HCT116 (cell line): ENCODE data around the gene OVOL3. TPM values are rescaled to one million over a fixed set of nuclear protein-coding genes. Genes with fewer than 3 reads are reported as not detected.

Experiments used
- ATAC-seq: fragments of 200-7000 bp; cut with Tn5 transposase; 2 replicates; pipeline ENCODE4 v1.9.1; 2020; ENCODE audit warnings: mild to moderate bottlenecking, moderate library complexity
- BruUV-seq: library from RNA; stranded (reverse); fragments of 400-500 nt; replicated peaks from 2 replicates; lab custom pipeline; 2021; lab: Mats Ljungman, UMichigan
- CTCF ChIA-PET: fragments of 300-600 bp; sonication (Branson Sonifier 250); formaldehyde crosslinking; loops from one replicate; lab custom pipeline; 2021; ENCODE audit warnings: antibody characterized with exemption; lab: Charles Lee
- POLR2A ChIA-PET: fragments of 300-600, 350-600 bp; sonication (Branson Sonifier 250); formaldehyde crosslinking; loops from one replicate; lab custom pipeline; 2021; ENCODE audit warnings: antibody characterized with exemption; lab: Charles Lee
- RAD21 ChIA-PET, 2 experiments: fragments of 300-600 bp; sonication (Branson Sonifier 250); formaldehyde crosslinking; loops; one replicate each; lab custom pipeline; 2023; ENCODE audit warnings: low total read pairs in 2 of 2; ENCODE audit not compliant: uncharacterized antibody in 2 of 2, unreplicated experiment in 2 of 2, low non-redundant PET in 1 of 2; lab: Charles Lee
- DNase-seq: peaks from one replicate; pipeline ENCODE4 v3.0.0-alpha.2; 2010; ENCODE audit warnings: low read depth, low spot score
- H2AFZ ChIP-seq: fragments of 200-600 bp; shearing (Covaris generic), sonication (generic); 2 replicates; pipeline ENCODE4 v1.6.1; 2017; ENCODE audit warnings: low read depth, mixed run types, mixed read lengths, antibody characterized with exemption, low read length; ENCODE audit not compliant: poor library complexity, severe bottlenecking
- H3K27ac ChIP-seq: 2 replicates; pipeline ENCODE4 v1.5.1; 2012; ENCODE audit warnings: low read depth, low read length
- H3K27me3 ChIP-seq: fragments of 200-600 bp; sonication (generic); 2 replicates; pipeline ENCODE4 v1.6.1; 2016; ENCODE audit warnings: mixed run types, low read length, mixed read lengths; ENCODE audit not compliant: insufficient read depth
- H3K36me3 ChIP-seq, 2 experiments: fragments of 200-500 bp in 1 of 2; fragments of 200-600 bp in 1 of 2; sonication (Bioruptor generic) in 1 of 2; sonication (generic) in 1 of 2; 2 replicates each; pipeline versions ENCODE4 v1.5.1 to v1.6.1; 2014 to 2016; ENCODE audit warnings: low read length in 2 of 2, inconsistent platforms in 1 of 2, mixed read lengths in 1 of 2, mixed run types in 1 of 2; ENCODE audit not compliant: insufficient read depth in 2 of 2, control insufficient read depth in 1 of 2
- H3K4me1 ChIP-seq, 2 experiments: fragments of 200-600 bp in 1 of 2; sonication (generic) in 1 of 2; 2 replicates each; pipeline versions ENCODE4 v1.5.1 to v1.6.1; 2012 to 2017; ENCODE audit warnings: low read length in 2 of 2, inconsistent platforms in 1 of 2, mild to moderate bottlenecking in 1 of 2, mixed read lengths in 1 of 2, mixed run types in 1 of 2, moderate library complexity in 1 of 2; ENCODE audit not compliant: insufficient read depth in 2 of 2, control insufficient read depth in 1 of 2
- H3K4me2 ChIP-seq: fragments of 200-600 bp; sonication (generic); 2 replicates; pipeline ENCODE4 v1.6.1; 2017; ENCODE audit warnings: mixed run types, low read length, mixed read lengths
- H3K4me3 ChIP-seq, 2 experiments: fragments of 200-600 bp in 1 of 2; sonication (generic) in 1 of 2; replicated peaks in 1 of 2; 2 replicates each; pipeline ENCODE4 v1.5.1; 2011 to 2016; ENCODE audit warnings: low read length in 2 of 2, control low read depth in 1 of 2, low read depth in 1 of 2, mild to moderate bottlenecking in 1 of 2, mixed read lengths in 1 of 2, mixed run types in 1 of 2
- H3K79me2 ChIP-seq: fragments of 200-600 bp; sonication (generic); 2 replicates; pipeline ENCODE4 v1.6.1; 2017; ENCODE audit warnings: mild to moderate bottlenecking, mixed run types, low read length, moderate library complexity, mixed read lengths; ENCODE audit not compliant: insufficient read depth
- H3K9ac ChIP-seq: fragments of 200-600 bp; sonication (generic); 2 replicates; pipeline ENCODE4 v1.6.1; 2016; ENCODE audit warnings: low read length, mixed read lengths
- H3K9me2 ChIP-seq: fragments of 200-600 bp; sonication (generic), shearing (Covaris generic); 2 replicates; pipeline ENCODE4 v1.6.1; 2017; ENCODE audit warnings: mixed run types, mild to moderate bottlenecking, moderate library complexity; ENCODE audit not compliant: insufficient read depth
- H3K9me3 ChIP-seq, 2 experiments: fragments of 200-500 bp in 1 of 2; fragments of 200-600 bp in 1 of 2; sonication (Bioruptor generic) in 1 of 2; sonication (generic) in 1 of 2; 2 replicates each; pipeline ENCODE4 v1.6.1; 2014 to 2017; ENCODE audit warnings: low read length in 2 of 2, mixed read lengths in 2 of 2, inconsistent platforms in 1 of 2, low read depth in 1 of 2, mild to moderate bottlenecking in 1 of 2, mixed run types in 1 of 2, moderate library complexity in 1 of 2; ENCODE audit not compliant: control insufficient read depth in 1 of 2, insufficient read depth in 1 of 2
- H4K20me1 ChIP-seq: fragments of 200-600 bp; sonication (generic), shearing (Covaris generic); 2 replicates; pipeline ENCODE4 v1.6.1; 2017; ENCODE audit warnings: mixed run types, mild to moderate bottlenecking, moderate library complexity; ENCODE audit not compliant: insufficient read depth
- CBX3 ChIP-seq: IDR thresholded peaks from 2 replicates; pipeline ENCODE4 v1.6.1; 2012; ENCODE audit warnings: low read depth
- EGR1 ChIP-seq: IDR thresholded peaks from 2 replicates; pipeline ENCODE4 v1.6.1; 2012; ENCODE audit warnings: low read depth
- ELF1 ChIP-seq: IDR thresholded peaks from 2 replicates; pipeline ENCODE4 v1.6.1; 2012; ENCODE audit warnings: low read depth, borderline replicate concordance
- EZH2 ChIP-seq: fragments of 200-600 bp; sonication (generic); IDR thresholded peaks from 2 replicates; pipeline ENCODE4 v1.6.1; 2017; ENCODE audit warnings: antibody characterized with exemption, mixed run types
- FOSL1 ChIP-seq: IDR thresholded peaks from 2 replicates; pipeline ENCODE4 v1.6.1; 2012; ENCODE audit warnings: low read depth
- POLR2A ChIP-seq: IDR thresholded peaks from 2 replicates; pipeline ENCODE4 v1.7.0; 2011; ENCODE audit warnings: borderline replicate concordance; ENCODE audit not compliant: insufficient read depth, insufficient read length; ENCODE audit errors: extremely low read depth
- SIN3A ChIP-seq: IDR thresholded peaks from 2 replicates; pipeline ENCODE4 v1.6.1; 2012; ENCODE audit warnings: low read depth
- YY1 ChIP-seq: IDR thresholded peaks from 2 replicates; pipeline ENCODE4 v1.6.1; 2011; ENCODE audit warnings: low read length, low read depth, moderate library complexity, mild to moderate bottlenecking; ENCODE audit not compliant: insufficient replicate concordance; ENCODE audit errors: extremely low read depth
- intact Hi-C: fragments of 100-400 bp; cut with micrococcal nuclease; formaldehyde crosslinking; loops from 2 replicates; pipeline ENCODE4 v1.10.0; 2022
- total RNA-seq: library from RNA; stranded (reverse); gene quantifications from one replicate; pipeline ENCODE4 v1.2.1, GENCODE V29; 2021; ENCODE audit not compliant: unreplicated experiment
- TF ChIP-seq, protein P1 (sequence below): IDR thresholded peaks from 2 replicates; pipeline ENCODE4 v1.6.1; 2011; ENCODE audit warnings: mild to moderate bottlenecking, low read length, moderate library complexity; ENCODE audit not compliant: insufficient replicate concordance; ENCODE audit errors: extremely low read depth

Gene OVOL3
- total RNA-seq, 1 experiment from 2014 or later, result not detected

DNA sequence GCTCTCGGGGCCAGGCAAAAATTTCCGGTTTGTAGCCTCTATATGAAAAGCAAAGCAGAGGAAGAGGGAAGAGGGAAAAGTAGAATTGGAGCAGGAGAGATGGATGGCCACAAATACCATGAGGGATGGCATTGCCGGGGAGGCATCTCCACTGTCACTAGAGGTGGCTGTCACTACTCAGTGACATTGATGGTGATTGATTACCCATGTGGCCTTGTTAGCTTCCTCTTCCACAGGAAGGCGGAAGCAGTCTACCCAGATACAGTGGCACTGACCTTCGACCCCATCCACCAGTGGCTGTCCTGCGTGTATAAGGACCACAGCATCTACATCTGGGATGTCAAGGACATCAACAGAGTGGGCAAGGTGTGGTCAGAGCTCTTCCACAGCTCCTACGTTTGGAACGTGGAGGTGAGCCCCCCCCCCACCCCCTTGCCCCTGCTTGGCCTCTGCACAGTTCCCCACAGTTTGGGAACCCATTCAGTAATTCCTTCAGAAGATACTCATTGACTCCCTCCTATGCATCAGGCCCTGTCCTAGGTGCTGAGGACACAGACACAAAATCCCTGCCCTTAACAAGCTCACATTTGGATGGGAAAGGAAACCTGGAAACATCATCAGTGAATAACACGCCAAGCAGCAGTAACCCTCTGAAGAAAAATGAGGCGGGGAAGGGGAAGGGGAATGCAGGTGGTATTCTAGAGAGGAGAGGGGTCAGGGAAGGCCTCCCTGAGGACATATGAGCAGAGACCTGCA is 37.6 kb upstream of the OVOL3 start:
- DNase-seq (no peak), ATAC-seq (no peak)
- no peak overlapping the region for H3K4me2 ChIP-seq
- intact Hi-C loops, result loop anchor here (5.0 kb wide), 1 partner anchor 44 kb away; the partner anchor contains the start of gene TBCB
- H3K27me3 ChIP-seq, result no peaks in the 10 kb centered on the region
- peaks cover 14 to 17% of the 10 kb centered on the region in 2 experiments for H3K4me1 ChIP-seq
- no peak overlapping the region for H3K27ac ChIP-seq
- no peaks in the 10 kb centered on the region for H3K9me2 ChIP-seq
- H2AFZ ChIP-seq, result no peak overlapping the region
- BruUV-seq, result no TSS peak
- TF ChIP-seq, protein P1, sequence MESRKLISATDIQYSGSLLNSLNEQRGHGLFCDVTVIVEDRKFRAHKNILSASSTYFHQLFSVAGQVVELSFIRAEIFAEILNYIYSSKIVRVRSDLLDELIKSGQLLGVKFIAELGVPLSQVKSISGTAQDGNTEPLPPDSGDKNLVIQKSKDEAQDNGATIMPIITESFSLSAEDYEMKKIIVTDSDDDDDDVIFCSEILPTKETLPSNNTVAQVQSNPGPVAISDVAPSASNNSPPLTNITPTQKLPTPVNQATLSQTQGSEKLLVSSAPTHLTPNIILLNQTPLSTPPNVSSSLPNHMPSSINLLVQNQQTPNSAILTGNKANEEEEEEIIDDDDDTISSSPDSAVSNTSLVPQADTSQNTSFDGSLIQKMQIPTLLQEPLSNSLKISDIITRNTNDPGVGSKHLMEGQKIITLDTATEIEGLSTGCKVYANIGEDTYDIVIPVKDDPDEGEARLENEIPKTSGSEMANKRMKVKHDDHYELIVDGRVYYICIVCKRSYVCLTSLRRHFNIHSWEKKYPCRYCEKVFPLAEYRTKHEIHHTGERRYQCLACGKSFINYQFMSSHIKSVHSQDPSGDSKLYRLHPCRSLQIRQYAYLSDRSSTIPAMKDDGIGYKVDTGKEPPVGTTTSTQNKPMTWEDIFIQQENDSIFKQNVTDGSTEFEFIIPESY, result no peak
- TF ChIP-seq SIN3A (no peak), EZH2 (no peak), FOSL1 (no peak), POLR2A (no peak), ELF1 (no peak), YY1 (no peak), EGR1 (no peak), CBX3 (no peak)
- peaks cover 9 to 26% of the 10 kb centered on the region in 2 experiments for H3K36me3 ChIP-seq
- peaks cover 13% of the 10 kb centered on the region; the same call in 1 of the 2 replicates for H4K20me1 ChIP-seq
- no peak overlapping the region for H3K9ac ChIP-seq
- CTCF ChIA-PET, result no interaction called here
- H3K79me2 ChIP-seq, result no peaks in the 10 kb centered on the region; the same call in 1 of the 2 replicates
- no peak overlapping the region for H3K4me3 ChIP-seq
- POLR2A ChIA-PET, result no interaction called here
- no peaks in the 10 kb centered on the region for H3K9me3 ChIP-seq
- RAD21 ChIA-PET, result no interaction called here
